Panc1 (cell line): Measurements from ENCODE around the gene DGKD. TPM values are rescaled to one million over a fixed set of nuclear protein-coding genes. Genes with fewer than 3 reads are reported as not detected.

Experiments
- ATAC-seq: fragments of 200-7000 bp; cut with Tn5 transposase; 2 replicates; pipeline ENCODE4 v1.9.1; 2020; ENCODE audit warnings: mild to moderate bottlenecking, moderate library complexity
- BruUV-seq: library from RNA; stranded (reverse); fragments of 400-500 nt; replicated peaks from 2 replicates; lab custom pipeline; 2021; lab: Mats Ljungman, UMichigan
- CTCF ChIA-PET: fragments of 300-600 bp; sonication (Branson Sonifier 250); formaldehyde crosslinking; loops from one replicate; lab custom pipeline; 2022; ENCODE audit warnings: antibody characterized with exemption; lab: Charles Lee
- POLR2A ChIA-PET: fragments of 300-600 bp; sonication (Branson Sonifier 250); formaldehyde crosslinking; loops from one replicate; lab custom pipeline; 2022; ENCODE audit warnings: antibody characterized with exemption; lab: Charles Lee
- DNase-seq: peaks from one replicate; pipeline ENCODE4 v3.0.0-alpha.2; 2010; ENCODE audit warnings: low read depth, low spot score
- H3K27ac ChIP-seq: 2 replicates; pipeline ENCODE4 v1.5.1; 2011; ENCODE audit warnings: mild to moderate bottlenecking, low read length, inconsistent platforms
- H3K27me3 ChIP-seq: fragments of 200-500 bp; sonication (Bioruptor generic); 2 replicates; pipeline ENCODE4 v1.6.0; 2014; ENCODE audit warnings: low read length, inconsistent platforms; ENCODE audit not compliant: control insufficient read depth, insufficient read depth
- H3K36me3 ChIP-seq: fragments of 200-500 bp; sonication (Bioruptor generic); 2 replicates; pipeline ENCODE4 v1.5.1; 2014; ENCODE audit warnings: inconsistent platforms, mild to moderate bottlenecking, low read length, moderate library complexity; ENCODE audit not compliant: control insufficient read depth, insufficient read depth
- H3K4me1 ChIP-seq: 2 replicates; pipeline ENCODE4 v1.5.1; 2011; ENCODE audit warnings: inconsistent platforms, mild to moderate bottlenecking, low read length, moderate library complexity; ENCODE audit not compliant: control insufficient read depth, insufficient read depth
- H3K4me3 ChIP-seq, 2 experiments: 2 replicates each; pipeline ENCODE4 v1.5.1; 2011 to 2012; ENCODE audit warnings: low read depth in 2 of 2, low read length in 2 of 2, mild to moderate bottlenecking in 2 of 2, inconsistent platforms in 1 of 2, moderate library complexity in 1 of 2
- H3K9me3 ChIP-seq: fragments of 200-500 bp; sonication (Bioruptor generic); 2 replicates; pipeline ENCODE4 v1.5.1; 2014; ENCODE audit warnings: low read depth, mild to moderate bottlenecking, inconsistent platforms, low read length, moderate library complexity; ENCODE audit not compliant: control insufficient read depth, insufficient read depth
- POLR2AphosphoS5 ChIP-seq: IDR thresholded peaks from 2 replicates; pipeline ENCODE4 v1.6.1; 2012; ENCODE audit warnings: mild to moderate bottlenecking, low read depth, low read length, moderate library complexity
- REST ChIP-seq, 2 experiments: IDR thresholded peaks; 2 replicates each; pipeline ENCODE4 v1.6.1; 2011 to 2012; ENCODE audit warnings: low read depth in 2 of 2, control low read depth in 1 of 2, low read length in 1 of 2, mild to moderate bottlenecking in 1 of 2, moderate library complexity in 1 of 2; ENCODE audit not compliant: insufficient read depth in 1 of 2
- SIN3A ChIP-seq: IDR thresholded peaks from 2 replicates; pipeline ENCODE4 v1.6.1; 2012; ENCODE audit warnings: low read depth, mild to moderate bottlenecking, low read length, moderate library complexity, borderline replicate concordance; ENCODE audit not compliant: insufficient read depth
- TCF7L2 ChIP-seq: IDR thresholded peaks from 2 replicates; pipeline ENCODE4 v1.6.1; 2011; ENCODE audit warnings: mild to moderate bottlenecking, low read depth, low read length, inconsistent platforms
- in situ Hi-C: cut with HindIII; loops from 2 replicates; pipeline ENCODE4 v1.10.0; 2016; ENCODE audit warnings: low sequenced_read_pairs, low pct_unique_long_range_greater_than_20kb
- intact Hi-C: fragments of 100-400 bp; cut with micrococcal nuclease; formaldehyde crosslinking; loops from one replicate; pipeline ENCODE4 v1.10.0; 2022; ENCODE audit not compliant: unreplicated experiment
- total RNA-seq: library from RNA; stranded (reverse); gene quantifications from one replicate; pipeline ENCODE4 v1.2.1, GENCODE V29; 2021; ENCODE audit not compliant: unreplicated experiment
- TF ChIP-seq, protein P1 (sequence below): fragments of 450-650 bp; IDR thresholded peaks from 2 replicates; pipeline ENCODE4 v1.5.1; 2017; ENCODE audit warnings: mild to moderate bottlenecking

The DGKD gene
- total RNA-seq, 1 experiment from 2014 or later, result 89.0 TPM

- in situ Hi-C loops, result no loop called here
- intact Hi-C loops, result loop anchor here (10.0 kb wide), 1 partner anchor 94 kb away; the partner anchor contains the start of gene DGKD
Observed at GRCh38 chr2:233448575-233448974, 94.3 kb downstream of the DGKD start.

DNA sequence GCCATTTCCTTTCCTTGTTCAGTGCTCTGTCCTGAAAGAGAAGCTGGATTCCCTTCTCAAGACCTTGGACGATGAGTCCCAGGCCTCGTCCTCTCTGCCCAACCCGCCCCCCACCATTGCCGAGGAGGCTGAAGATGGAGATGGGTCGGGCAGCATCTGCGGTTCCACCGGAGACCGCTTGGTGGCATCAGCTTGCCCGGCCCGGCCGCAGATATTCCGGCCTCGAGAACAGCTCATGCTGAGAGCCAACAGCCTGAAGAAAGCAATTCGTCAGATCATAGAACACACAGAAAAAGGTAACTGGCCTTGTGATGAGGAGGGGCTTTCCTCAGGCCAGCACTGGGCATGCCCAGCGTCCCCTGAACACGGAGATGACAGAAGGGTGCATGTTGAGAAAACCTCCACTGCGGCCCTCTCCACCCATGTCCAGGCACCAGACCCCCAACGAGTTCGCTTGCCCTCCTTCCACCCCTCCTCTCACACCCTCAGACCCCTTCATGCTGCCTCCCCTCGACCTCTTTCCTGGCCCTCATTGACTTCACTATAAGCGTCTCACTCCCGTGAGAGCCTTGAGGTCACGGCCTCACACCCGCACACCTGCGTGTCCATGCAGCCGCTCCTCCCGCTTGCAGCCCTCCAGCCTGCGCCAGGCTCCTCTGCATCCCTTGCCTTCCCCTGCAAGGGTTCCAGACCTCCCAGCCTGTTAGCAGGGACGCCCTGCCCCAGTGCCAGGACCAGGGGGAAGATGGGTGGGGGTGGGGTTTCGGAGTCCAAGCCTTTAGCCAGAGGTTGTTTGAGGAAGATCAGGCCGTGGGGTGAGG lies 95.0 kb downstream of the DGKD start:
- intact Hi-C loops, result loop anchor here (10.0 kb wide), 1 partner anchor 94 kb away; the partner anchor contains the start of gene DGKD
- DNase-seq, result no peak
- CTCF ChIA-PET, result interaction anchor here (1.5 kb wide), 1 partner anchor 383 kb away, joined by 8 read pairs; no protein-coding TSS in a partner anchor
- POLR2A ChIA-PET, result interaction anchor here (0.6 kb wide), 1 partner anchor 57 kb away, joined by 3 read pairs; no protein-coding TSS in a partner anchor
- Histone ChIP-seq H3K4me3 (no peak overlapping the region), H3K9me3 (no peaks in the 10 kb centered on the region), H3K36me3 (peaks cover 14% of the 10 kb centered on the region), H3K27ac (no peak overlapping the region), H3K4me1 (peaks cover 8% of the 10 kb centered on the region; the same call in 1 of the 2 replicates), H3K27me3 (no peaks in the 10 kb centered on the region)
- ATAC-seq, result peak; percentile 70
- in situ Hi-C loops, result no loop called here
- no TSS peak for BruUV-seq
- TF ChIP-seq, protein P1, sequence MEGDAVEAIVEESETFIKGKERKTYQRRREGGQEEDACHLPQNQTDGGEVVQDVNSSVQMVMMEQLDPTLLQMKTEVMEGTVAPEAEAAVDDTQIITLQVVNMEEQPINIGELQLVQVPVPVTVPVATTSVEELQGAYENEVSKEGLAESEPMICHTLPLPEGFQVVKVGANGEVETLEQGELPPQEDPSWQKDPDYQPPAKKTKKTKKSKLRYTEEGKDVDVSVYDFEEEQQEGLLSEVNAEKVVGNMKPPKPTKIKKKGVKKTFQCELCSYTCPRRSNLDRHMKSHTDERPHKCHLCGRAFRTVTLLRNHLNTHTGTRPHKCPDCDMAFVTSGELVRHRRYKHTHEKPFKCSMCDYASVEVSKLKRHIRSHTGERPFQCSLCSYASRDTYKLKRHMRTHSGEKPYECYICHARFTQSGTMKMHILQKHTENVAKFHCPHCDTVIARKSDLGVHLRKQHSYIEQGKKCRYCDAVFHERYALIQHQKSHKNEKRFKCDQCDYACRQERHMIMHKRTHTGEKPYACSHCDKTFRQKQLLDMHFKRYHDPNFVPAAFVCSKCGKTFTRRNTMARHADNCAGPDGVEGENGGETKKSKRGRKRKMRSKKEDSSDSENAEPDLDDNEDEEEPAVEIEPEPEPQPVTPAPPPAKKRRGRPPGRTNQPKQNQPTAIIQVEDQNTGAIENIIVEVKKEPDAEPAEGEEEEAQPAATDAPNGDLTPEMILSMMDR, result peak; percentile 88
- TF ChIP-seq SIN3A, result no peak

More at GRCh38 chr2:233448575-233448974, 94.3 kb downstream of the DGKD start:
- Histone ChIP-seq H3K36me3 (peaks cover 14% of the 10 kb centered on the region), H3K9me3 (no peaks in the 10 kb centered on the region), H3K27me3 (no peaks in the 10 kb centered on the region), H3K4me3 (no peak overlapping the region), H3K27ac (peak overlapping the region; percentile 59), H3K4me1 (peaks cover 8% of the 10 kb centered on the region; the same call in 1 of the 2 replicates)
- no peak for TF ChIP-seq TCF7L2
- no peak for TF ChIP-seq POLR2AphosphoS5
- TF ChIP-seq REST (IDR thresholded peaks at IDR 0.05; ENCODE audit: insufficient read depth in 1 of 2, low read depth in 2 of 2, low read length in 1 of 2), result no peak
- TF ChIP-seq, protein P1, result no peak
- no peak for TF ChIP-seq SIN3A
- DNase-seq (no peak), ATAC-seq (no peak; the same call in 1 of the 2 replicates)
- POLR2A ChIA-PET, result interaction anchor here (0.6 kb wide), 1 partner anchor 56 kb away, joined by 3 read pairs; no protein-coding TSS in a partner anchor
- no TSS peak for BruUV-seq
- CTCF ChIA-PET, result interaction anchor here (1.5 kb wide), 1 partner anchor 384 kb away, joined by 8 read pairs; no protein-coding TSS in a partner anchor
